Central memory CD4-positive, alpha-beta T cell (primary cell): ENCODE results near the gene PLAAT5.
"Not testable (repeated sequence)": the region's sequence is repeated elsewhere in the genome, so short reads cannot be mapped to it uniquely, and the experiment has no call there.

Experiments
- DNase-seq: peaks from one replicate; pipeline ENCODE4 v3.0.0; 2022
- total RNA-seq, 3 experiments: gene quantifications; one replicate each; lab custom pipeline; 2026; lab: John Stamatoyannopoulos, UW

PLAAT5 gene
- total RNA-seq: 0 to 0.11 (median 0) reads per million in 3 experiments

DNA sequence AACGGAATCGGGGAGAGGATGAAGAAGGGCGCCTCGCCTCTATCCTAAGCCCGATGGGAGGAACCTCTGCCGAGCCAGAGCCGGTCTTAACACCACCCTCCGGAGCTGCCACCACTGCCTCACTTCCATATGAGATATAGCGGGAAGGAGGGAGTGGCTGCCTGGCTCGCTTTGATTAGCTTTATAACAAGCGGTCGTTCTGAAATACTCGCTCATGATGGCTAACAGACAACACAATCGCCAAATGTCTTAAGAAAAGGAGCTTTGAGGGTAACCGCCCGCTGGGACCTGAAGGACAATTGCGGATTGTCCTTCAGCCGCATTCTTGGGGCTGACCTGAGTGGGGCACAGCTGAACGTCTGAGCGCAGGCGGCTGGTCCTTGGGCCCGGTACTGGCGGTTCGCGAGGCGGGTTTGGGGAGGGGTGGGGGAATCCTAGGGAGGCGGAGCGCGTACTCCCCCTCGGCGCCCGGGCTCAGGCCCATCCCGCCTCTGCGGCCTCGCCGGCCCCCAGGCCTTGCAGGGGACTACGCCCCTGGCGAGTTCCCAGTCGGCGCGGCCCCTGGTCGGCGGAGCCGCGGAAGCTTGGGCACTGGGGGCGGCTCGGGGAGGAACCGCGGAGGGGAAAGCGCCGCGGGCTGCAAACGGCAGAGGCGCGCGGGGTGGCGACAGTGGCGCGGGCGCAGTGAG is at the start of gene PLAAT5:
TSS of gene PLAAT5 (minus strand) at position 617 of the 689 bp plus-strand sequence. CDS start at position 484, 133 bp downstream.
- DNase-seq: no peak

DNA sequence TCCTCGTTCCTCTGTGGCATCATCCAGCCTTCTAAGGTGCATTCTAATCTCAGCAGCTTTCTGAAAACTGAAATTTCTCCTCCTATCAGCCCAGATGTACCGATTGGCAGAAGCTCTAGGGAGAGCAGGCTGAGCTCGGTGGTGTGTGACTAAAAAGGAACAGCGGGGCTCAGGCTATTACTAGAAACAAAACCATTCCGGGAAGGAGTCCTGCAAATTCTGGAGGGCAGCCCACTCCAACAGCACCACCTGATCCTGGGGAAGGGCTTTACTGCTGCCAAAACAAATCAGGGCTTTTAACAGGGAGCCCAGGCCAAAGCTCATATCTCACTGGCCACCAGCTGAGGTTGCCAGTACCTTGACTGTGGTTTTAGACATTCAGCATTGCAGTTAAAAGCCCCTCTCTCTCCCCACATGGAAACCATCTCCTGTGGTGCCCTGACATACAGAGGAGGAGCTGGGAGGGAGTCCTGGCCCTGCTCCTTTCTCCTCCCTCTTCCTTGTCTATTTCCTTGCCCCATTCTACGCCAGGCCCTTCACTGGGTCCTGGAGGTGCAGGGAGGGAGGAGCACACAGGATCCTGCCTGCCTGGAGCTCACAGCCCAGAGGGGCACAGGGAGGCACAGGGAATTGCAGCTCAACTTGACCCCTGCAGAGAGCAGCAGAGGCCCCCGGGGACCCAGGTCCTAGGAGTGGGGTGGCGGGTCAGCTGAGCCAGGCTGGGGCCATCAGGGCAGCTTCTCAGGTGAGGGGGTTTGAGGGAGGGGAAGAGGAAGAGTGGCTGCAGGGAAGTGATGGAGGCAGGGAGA is 46.5 kb upstream of the PLAAT5 start:
- peak; percentile 9 for DNase-seq

DNA sequence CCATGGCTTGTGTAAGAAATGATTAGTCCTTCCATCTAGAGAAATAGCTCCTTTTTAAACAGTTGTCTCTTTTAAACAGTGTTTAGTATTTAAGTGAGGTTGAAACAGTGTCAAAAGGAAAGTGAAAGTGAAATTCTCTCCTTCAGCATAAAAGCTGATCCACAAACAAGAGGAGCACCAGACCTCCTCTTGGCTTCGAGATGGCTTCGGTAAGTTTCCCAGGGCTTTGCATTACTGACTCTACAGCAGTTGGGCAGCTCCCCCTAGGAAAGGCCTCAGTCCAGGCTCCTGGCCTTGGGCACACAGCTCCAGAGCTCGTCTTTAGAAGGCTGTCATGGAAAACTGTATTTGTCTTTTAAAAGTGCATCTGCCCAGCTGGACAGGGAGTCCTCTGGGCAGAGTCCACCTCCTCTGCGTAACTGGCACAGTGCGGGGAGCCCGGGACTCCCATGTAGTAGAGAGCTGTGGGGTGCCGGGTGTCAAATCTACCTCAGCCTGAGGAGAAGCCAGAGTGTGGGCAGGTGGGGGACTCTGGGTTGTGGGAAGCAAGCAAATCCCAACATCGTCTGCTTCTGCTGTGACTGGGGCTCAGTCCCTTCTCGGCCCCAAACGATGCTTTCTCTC is 45.8 kb upstream of the PLAAT5 start, which contains the start of gene PLAAT4:
TSS of gene PLAAT4 (plus strand) at position 140 of the 624 bp plus-strand sequence. CDS start at position 201, 61 bp downstream.
- DNase-seq: peak; percentile 39

GRCh38 chr11:63535734-63536133 is 44.8 kb upstream of the PLAAT5 start:
- peak; percentile 23 for DNase-seq

GRCh38 chr11:63534895-63535461 is 44.0 kb upstream of the PLAAT5 start:
- peak; percentile 23 for DNase-seq

- no peak for DNase-seq
These were observed 43.1 kb upstream of the PLAAT5 start for GRCh38 chr11:63534076-63534475.

GRCh38 chr11:63532799-63533475 is 42.0 kb upstream of the PLAAT5 start:
- no peak for DNase-seq

DNA sequence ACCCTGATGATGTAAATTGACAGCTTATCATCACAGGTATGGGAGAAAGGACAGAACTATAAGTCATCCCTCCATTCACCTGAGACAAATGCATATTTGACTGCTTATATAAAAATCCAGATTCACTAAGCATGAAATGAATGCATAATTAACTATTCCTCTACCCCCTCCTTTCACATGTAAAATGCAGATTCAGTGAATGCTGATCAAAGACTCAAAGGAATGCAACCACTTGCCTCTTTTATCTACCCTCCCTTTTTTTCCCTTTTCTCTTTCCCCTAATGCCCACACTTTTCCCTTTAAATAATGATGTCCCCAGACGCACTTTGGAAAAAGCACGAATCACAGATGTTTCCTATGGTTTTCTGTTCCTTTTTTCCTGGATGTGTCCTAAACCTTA is 41.1 kb upstream of the PLAAT5 start:
- no peak for DNase-seq

DNA sequence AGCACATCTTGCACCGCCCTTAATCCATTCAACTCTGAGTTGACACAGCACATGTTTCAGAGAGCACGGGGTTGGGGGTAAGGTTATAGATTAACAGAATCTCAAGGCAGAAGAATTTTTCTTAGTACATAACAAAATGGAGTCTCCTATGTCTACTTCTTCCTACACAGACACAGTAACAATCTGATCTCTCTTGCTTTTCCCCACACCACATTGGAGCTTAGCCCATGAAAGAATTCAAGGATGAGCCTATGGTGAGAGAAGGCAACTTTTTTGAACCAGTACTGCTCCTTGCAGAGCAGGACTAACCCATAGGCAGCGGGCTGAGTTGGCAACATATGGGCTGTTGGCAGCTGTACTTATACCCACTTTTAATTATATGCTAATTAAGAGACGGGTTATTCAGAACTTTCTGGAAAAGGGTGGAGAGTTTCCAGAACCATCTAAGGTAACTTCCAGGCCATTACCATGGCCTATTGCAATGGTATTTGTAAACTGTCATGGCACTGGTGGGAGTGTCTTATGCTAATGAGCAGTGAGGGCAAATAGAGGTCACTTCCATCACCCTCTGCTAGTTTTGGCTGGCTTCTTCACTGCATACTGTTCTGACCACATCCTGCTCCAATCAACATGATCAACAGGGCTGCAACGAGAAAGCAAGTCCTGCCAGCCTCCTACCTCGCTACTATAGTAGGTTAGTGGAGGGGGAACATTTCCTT is 40.3 kb upstream of the PLAAT5 start:
- DNase-seq: peak; percentile 84

DNA sequence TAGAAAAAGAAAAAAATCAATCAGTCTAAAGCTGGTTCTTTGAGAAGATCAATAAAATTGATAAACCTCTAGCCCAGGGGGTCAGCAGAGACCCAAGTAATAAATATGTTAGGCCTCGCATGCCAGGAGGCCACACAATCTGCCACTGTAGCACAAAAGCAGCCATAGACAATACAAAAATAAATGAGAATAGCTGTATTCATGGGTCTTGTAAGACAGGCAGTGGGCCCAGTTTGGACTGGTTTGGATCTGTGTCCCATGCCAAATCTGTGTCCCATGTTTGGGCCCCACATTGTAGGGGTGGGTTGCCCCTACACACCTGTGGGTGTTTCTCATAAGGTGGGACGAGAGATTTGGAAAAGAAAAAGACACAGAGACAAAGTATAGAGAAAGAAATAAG is 39.1 kb upstream of the PLAAT5 start:
- DNase-seq: no peak

DNA sequence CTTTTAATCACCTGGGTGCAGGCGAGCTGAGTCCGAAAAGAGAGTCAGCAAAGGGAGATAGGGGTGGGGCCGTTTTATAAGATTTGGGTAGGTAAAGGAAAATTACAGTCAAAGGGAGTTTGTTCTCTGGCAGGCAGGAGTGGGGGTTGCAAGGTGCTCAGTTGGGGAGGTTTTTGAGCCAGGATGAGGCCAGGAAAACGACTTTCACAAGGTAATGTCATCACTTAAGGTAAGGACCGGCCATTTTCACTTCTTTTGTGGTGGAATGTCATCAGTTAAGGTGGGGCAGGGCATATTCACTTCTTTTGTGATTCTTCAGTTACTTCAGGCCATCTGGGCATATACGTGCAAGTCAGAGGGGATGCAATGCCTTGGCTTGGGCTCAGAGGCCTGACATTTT is 38.4 kb upstream of the PLAAT5 start:
- DNase-seq: not testable (repeated sequence)

DNA sequence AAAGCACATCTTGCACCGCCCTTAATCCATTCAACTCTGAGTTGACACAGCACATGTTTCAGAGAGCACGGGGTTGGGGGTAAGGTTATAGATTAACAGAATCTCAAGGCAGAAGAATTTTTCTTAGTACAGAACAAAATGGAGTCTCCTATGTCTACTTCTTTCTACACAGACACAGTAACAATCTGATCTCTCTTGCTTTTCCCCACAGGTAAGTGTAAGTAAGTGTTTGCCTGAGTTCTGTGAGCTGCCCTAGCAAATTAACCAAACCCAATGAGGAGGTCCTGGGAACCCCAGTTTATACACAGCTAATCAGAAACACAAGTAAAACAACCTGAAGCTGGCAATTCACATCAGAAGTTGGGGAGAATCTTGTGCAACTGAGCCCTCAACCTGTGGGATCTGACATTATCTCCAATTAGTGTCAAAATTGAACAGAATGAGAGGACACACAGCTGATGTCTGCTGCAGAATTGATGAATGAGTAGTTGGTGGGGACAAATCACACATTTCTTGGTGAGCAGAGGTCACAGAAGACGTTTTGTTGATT is 37.8 kb upstream of the PLAAT5 start:
- not testable (repeated sequence) for DNase-seq

DNA sequence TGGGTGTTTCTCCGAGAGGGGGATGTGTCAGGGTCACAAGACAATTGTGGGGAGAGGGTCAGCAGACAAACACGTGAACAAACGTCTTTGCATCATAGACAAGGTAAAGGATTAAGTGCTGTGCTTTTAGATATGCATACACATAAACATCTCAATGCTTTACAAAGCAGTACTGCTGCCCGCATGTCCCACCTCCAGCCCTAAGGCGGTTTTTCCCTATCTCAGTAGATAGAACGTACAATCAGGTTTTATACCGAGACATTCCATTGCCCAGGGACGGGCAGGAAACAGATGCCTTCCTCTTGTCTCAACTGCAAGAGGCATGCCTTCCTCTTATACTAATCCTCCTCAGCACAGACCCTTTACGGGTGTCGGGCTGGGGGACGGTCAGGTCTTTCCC is 37.2 kb upstream of the PLAAT5 start:
- DNase-seq: not testable (repeated sequence)

DNA sequence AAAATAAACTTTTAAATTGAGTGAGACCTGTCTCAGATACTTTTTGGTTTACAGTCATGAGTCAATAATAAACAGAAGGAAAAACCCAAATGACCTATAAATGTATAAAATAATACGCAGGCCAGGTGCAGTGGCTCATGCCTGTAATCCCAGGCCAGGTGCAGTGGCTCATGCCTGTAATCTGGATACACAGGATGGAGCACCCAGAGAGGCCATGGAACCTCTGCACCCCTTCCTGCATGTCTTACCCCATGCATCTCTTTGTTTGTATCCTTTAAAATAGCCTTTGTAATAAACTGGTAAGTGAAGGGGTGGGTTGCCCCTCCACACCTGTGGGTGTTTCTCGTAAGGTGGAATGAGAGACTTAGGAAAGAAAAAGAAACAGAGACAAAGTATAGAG is 36.7 kb upstream of the PLAAT5 start:
- DNase-seq: no peak

GRCh38 chr11:63523151-63523550 is 32.2 kb upstream of the PLAAT5 start:
- no peak for DNase-seq

- DNase-seq: no peak
These were observed 30.9 kb upstream of the PLAAT5 start for GRCh38 chr11:63521896-63522295.

DNA sequence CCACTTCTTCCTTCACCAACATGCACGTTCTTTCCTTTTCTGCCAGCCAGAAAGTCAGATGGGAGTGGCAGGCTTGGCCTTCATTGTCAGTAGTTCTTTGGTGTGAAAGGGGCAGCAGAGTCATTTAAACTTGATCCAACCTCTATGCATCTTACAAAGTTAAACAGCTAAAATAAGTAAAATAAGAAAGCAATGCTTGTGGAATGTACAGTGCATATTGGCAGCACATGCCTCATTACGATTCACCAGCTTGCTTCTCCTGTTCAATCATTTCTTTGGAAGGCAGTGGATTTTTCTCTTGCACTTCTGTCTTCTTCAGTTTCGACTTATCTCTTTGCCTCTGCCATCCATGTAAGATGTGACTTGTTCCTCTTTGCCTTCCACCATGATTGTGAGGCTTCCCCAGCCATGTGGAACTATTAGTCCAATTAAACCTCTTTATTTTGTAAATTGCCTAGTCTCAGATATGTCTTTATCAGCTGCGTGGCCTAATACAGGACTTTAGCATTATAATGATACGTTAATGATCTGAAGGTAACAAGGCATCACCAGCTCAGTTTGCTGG is 29.7 kb upstream of the PLAAT5 start:
- DNase-seq: no peak

- DNase-seq: peak; percentile 26
These were observed 27.6 kb upstream of the PLAAT5 start for GRCh38 chr11:63518548-63518947.

DNA sequence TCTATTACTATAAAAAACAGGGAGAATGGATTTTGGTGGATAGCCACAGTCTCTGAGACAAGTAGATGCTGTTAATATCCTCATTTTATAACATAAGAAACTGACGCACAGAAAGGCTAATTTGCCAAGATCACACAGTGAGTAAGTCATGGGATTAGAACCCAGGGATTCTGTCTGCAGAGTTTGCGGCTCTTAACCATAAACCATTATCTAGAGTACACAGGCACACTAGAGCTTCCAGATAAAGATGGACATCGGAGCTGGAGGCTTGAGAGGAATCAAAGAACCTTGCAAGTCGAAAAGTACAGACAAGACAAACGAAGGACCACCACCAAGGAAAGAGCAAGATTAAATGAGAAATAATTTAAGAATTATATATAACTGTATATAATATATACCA is 26.2 kb upstream of the PLAAT5 start:
- DNase-seq: no peak

GRCh38 chr11:63516109-63516508 is 25.1 kb upstream of the PLAAT5 start:
- no peak for DNase-seq

GRCh38 chr11:63512816-63513215 is 21.8 kb upstream of the PLAAT5 start:
- no peak for DNase-seq
